GM18520 (cell line): ENCODE results near the gene RCBTB1.
A peak's percentile ranks its signal among the peaks of the same experiment; 100 is the strongest.
"Not testable (repeated sequence)": the region's sequence is repeated elsewhere in the genome, so short reads cannot be mapped to it uniquely, and the experiment has no call there.

Experiments used
- ATAC-seq: cut with Tn5 transposase; IDR thresholded peaks from one replicate; pipeline ENCODE4 v1.9.1; 2021; ENCODE audit not compliant: unreplicated experiment

The RCBTB1 gene

GRCh38 chr13:49585220-49586157 lies at the start of gene RCBTB1:
RCBTB1 (minus strand) TSS chr13:49585558; CDS start chr13:49567279, 18,279 bp downstream.
- ATAC-seq = peak; percentile 80

- ATAC-seq = no peak
Observed at GRCh38 chr13:49633710-49634109, 48.4 kb upstream of the RCBTB1 start.

GRCh38 chr13:49632156-49632555 lies 46.8 kb upstream of the RCBTB1 start:
- ATAC-seq = no peak

GRCh38 chr13:49630580-49630979 lies 45.2 kb upstream of the RCBTB1 start:
- ATAC-seq = no peak

- ATAC-seq = no peak
Observed at GRCh38 chr13:49629947-49630346, 44.6 kb upstream of the RCBTB1 start.

GRCh38 chr13:49629196-49629938 lies 44.0 kb upstream of the RCBTB1 start:
- ATAC-seq = no peak

GRCh38 chr13:49627831-49628652 lies 42.7 kb upstream of the RCBTB1 start, which contains the start of gene ARL11:
ARL11 (plus strand) TSS chr13:49628507; CDS start chr13:49630448, 1,941 bp downstream.
- ATAC-seq = peak; percentile 68

GRCh38 chr13:49625392-49626079 lies 40.2 kb upstream of the RCBTB1 start:
- no peak for ATAC-seq

GRCh38 chr13:49624229-49624628 lies 38.9 kb upstream of the RCBTB1 start:
- no peak for ATAC-seq

- no peak for ATAC-seq
Observed at GRCh38 chr13:49622174-49622946, 37.0 kb upstream of the RCBTB1 start.

- ATAC-seq = no peak
Observed at GRCh38 chr13:49620170-49620621, 34.8 kb upstream of the RCBTB1 start.

GRCh38 chr13:49616676-49617065 lies 31.3 kb upstream of the RCBTB1 start:
- no peak for ATAC-seq

GRCh38 chr13:49615836-49616675 lies 30.7 kb upstream of the RCBTB1 start:
- no peak for ATAC-seq

- ATAC-seq = not testable (repeated sequence)
Observed at GRCh38 chr13:49612042-49612441, 26.7 kb upstream of the RCBTB1 start.

GRCh38 chr13:49610176-49610575 lies 24.8 kb upstream of the RCBTB1 start:
- ATAC-seq = no peak

GRCh38 chr13:49608651-49609331 lies 23.4 kb upstream of the RCBTB1 start:
- ATAC-seq = no peak

- no peak for ATAC-seq
Observed at GRCh38 chr13:49607761-49608160, 22.4 kb upstream of the RCBTB1 start.
